Activated naive CD8-positive, alpha-beta T cell treated with anti-CD3 and anti-CD28 coated beads, Interleukin-2, amount 10 ng/mL, durations not matched to agents 7 days and 5 days (primary cell): ENCODE measurements around the gene FCGR3B. TPM values are rescaled to one million over a fixed set of nuclear protein-coding genes. Genes with fewer than 3 reads are reported as not detected.
"Not testable (repeated sequence)": the region's sequence is repeated elsewhere in the genome, so short reads cannot be mapped to it uniquely, and the experiment has no call there.

Experiments
- ATAC-seq: fragments of 150-1000 bp; cut with Tn5 transposase; one replicate; pipeline ENCODE4 v1.10.0; 2021; ENCODE audit warnings: low read depth, moderate library complexity
- POLR2A ChIA-PET: fragments of 350-600 bp; sonication (Branson Sonifier 250); formaldehyde crosslinking; loops from one replicate; lab custom pipeline; 2021; ENCODE audit warnings: antibody characterized with exemption; lab: Charles Lee
- DNase-seq: peaks from one replicate; pipeline ENCODE4 v3.0.0; 2021
- H3K27ac Mint-ChIP-seq: one replicate; pipeline ENCODE4 v1.8.0; 2022; ENCODE audit warnings: mild to moderate bottlenecking, mixed read lengths
- H3K27me3 Mint-ChIP-seq: one replicate; pipeline ENCODE4 v1.8.0; 2022; ENCODE audit warnings: mild to moderate bottlenecking, moderate library complexity, mixed read lengths
- H3K36me3 Mint-ChIP-seq: one replicate; pipeline ENCODE4 v1.8.0; 2021; ENCODE audit warnings: mild to moderate bottlenecking, mixed read lengths
- H3K4me1 Mint-ChIP-seq: one replicate; pipeline ENCODE4 v1.8.0; 2021; ENCODE audit warnings: mixed read lengths
- H3K4me3 Mint-ChIP-seq: one replicate; pipeline ENCODE4 v1.8.0; 2022; ENCODE audit warnings: mild to moderate bottlenecking, moderate library complexity, mixed read lengths
- H3K9me3 Mint-ChIP-seq: one replicate; pipeline ENCODE4 v1.8.0; 2021; ENCODE audit warnings: mixed read lengths
- total RNA-seq, 2 experiments: library from RNA; stranded (reverse); gene quantifications; one replicate each; pipeline ENCODE4 v1.2.3, GENCODE V29; 2021

FCGR3B gene
- total RNA-seq, 2 experiments from 2014 or later = not detected

DNA sequence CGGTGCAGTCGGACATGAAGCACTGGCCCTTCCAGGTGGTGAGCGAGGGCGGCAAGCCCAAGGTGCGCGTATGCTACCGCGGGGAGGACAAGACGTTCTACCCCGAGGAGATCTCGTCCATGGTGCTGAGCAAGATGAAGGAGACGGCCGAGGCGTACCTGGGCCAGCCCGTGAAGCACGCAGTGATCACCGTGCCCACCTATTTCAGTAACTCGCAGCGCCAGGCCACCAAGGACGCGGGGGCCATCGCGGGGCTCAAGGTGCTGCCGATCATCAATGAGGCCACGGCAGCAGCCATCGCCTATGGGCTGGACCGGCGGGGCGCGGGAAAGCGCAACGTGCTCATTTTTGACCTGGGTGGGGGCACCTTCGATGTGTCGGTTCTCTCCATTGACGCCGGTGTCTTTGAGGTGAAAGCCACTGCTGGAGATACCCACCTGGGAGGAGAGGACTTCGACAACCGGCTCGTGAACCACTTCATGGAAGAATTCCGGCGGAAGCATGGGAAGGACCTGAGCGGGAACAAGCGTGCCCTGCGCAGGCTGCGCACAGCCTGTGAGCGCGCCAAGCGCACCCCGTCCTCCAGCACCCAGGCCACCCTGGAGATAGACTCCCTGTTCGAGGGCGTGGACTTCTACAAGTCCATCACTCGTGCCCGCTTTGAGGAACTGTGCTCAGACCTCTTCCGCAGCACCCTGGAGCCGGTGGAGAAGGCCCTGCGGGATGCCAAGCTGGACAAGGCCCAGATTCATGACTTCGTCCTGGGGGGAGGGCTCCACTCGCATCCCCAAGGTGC lies 24.2 kb downstream of the FCGR3B start:
- H3K4me1 Mint-ChIP-seq, H3K27ac Mint-ChIP-seq, POLR2A ChIA-PET, H3K36me3 Mint-ChIP-seq, H3K9me3 Mint-ChIP-seq, DNase-seq, H3K4me3 Mint-ChIP-seq: not testable (repeated sequence)
- peaks cover 29% of the 10 kb centered on the region for H3K27me3 Mint-ChIP-seq
- peak; percentile 13 for ATAC-seq

- POLR2A ChIA-PET, H3K4me1 Mint-ChIP-seq, H3K4me3 Mint-ChIP-seq, H3K9me3 Mint-ChIP-seq, H3K36me3 Mint-ChIP-seq, H3K27ac Mint-ChIP-seq, DNase-seq: not testable (repeated sequence)
- peak; percentile 49 for ATAC-seq
- H3K27me3 Mint-ChIP-seq = peaks cover 32% of the 10 kb centered on the region
Measured at GRCh38 chr1:161605762-161606540, 25.0 kb downstream of the FCGR3B start.

DNA sequence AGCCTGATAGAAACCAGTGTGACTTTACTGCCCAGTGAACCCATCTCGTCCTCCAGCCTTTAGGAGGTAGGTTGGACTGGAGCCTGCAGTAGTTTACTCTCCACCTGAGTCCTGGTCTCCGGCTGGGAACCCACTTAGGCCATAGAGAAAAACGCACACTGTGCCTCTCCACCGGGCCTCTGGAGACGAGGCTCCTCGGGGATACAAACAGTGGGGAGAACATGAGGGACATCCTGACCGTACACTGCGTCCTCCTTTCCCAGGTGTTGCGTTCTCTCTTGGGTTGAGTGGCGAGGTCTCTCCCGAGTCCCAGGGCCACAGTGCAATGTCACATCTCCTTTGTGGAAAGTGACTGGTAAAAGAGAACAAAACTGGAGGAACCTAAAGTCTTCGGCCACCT lies 26.0 kb downstream of the FCGR3B start:
- H3K36me3 Mint-ChIP-seq, H3K27ac Mint-ChIP-seq, ATAC-seq: not testable (repeated sequence)

DNA sequence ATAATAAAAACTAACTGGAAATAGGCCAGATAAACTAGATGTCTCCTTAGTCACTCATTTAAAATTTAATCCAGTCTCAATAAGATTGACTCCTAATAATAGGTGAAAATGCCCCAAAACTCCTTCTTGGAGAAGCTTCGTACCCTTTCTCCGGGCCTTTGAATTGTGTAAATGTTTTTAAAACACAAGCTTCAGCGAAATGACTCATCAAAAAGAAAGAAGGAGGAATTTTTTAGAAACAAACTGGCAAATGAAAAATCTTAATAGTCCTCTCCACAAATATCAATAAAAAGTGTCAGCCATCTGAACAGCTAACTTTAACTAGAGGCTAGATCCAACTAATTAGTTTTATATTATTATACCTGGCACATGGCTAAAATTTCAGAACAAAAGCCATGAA lies 33.9 kb downstream of the FCGR3B start:
- H3K9me3 Mint-ChIP-seq, H3K27me3 Mint-ChIP-seq, H3K27ac Mint-ChIP-seq, DNase-seq, H3K36me3 Mint-ChIP-seq, H3K4me3 Mint-ChIP-seq, POLR2A ChIA-PET, H3K4me1 Mint-ChIP-seq, ATAC-seq: not testable (repeated sequence)

More for the DNA sequence above, 26.0 kb downstream of the FCGR3B start:
- H3K4me3 Mint-ChIP-seq, H3K9me3 Mint-ChIP-seq, POLR2A ChIA-PET, DNase-seq, H3K4me1 Mint-ChIP-seq: not testable (repeated sequence)
- H3K27me3 Mint-ChIP-seq = peaks cover 28% of the 10 kb centered on the region

DNA sequence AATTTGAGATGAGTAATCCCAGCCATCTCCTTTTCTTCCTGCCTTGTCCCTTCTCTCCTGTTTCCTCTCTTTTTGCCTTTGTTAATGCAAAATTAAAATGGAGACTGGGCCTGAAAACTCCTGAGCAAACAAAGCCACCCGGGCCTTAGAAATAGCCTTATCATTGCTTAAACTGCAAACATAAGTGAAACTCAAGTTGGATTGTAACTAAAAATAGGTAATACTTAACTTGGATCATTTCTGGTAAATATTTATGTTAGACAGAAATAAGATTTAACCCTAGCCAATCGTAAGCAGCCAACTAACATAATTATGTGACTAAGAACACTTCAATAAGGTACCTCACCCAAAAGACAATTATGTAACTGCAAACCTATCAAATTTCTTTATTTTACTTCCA lies 35.4 kb downstream of the FCGR3B start:
- H3K36me3 Mint-ChIP-seq, H3K27ac Mint-ChIP-seq, POLR2A ChIA-PET, H3K27me3 Mint-ChIP-seq, H3K4me3 Mint-ChIP-seq, ATAC-seq, DNase-seq, H3K9me3 Mint-ChIP-seq, H3K4me1 Mint-ChIP-seq: not testable (repeated sequence)

DNA sequence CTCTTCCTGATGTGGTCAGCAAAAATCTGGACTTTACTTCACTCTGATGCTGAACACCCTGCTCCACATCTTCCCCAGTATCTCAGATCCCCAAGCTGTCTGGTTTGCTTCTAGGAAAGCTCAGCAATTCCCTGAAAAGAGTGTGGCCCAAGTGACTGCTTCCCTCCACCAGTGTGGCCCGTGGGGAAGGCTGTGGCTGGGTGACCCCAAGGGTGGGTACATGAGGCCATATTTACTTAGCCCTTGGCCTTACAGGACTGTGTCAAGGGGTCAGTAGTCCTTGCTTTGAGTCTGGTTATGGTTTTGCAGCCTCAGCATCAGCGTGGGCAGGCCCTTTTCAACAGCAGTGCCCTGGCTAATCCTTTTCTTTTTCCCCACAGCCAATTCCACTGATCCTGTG lies 35.8 kb downstream of the FCGR3B start:
- H3K36me3 Mint-ChIP-seq, H3K9me3 Mint-ChIP-seq, POLR2A ChIA-PET, H3K27ac Mint-ChIP-seq, H3K4me1 Mint-ChIP-seq, H3K4me3 Mint-ChIP-seq, ATAC-seq, DNase-seq, H3K27me3 Mint-ChIP-seq: not testable (repeated sequence)

DNA sequence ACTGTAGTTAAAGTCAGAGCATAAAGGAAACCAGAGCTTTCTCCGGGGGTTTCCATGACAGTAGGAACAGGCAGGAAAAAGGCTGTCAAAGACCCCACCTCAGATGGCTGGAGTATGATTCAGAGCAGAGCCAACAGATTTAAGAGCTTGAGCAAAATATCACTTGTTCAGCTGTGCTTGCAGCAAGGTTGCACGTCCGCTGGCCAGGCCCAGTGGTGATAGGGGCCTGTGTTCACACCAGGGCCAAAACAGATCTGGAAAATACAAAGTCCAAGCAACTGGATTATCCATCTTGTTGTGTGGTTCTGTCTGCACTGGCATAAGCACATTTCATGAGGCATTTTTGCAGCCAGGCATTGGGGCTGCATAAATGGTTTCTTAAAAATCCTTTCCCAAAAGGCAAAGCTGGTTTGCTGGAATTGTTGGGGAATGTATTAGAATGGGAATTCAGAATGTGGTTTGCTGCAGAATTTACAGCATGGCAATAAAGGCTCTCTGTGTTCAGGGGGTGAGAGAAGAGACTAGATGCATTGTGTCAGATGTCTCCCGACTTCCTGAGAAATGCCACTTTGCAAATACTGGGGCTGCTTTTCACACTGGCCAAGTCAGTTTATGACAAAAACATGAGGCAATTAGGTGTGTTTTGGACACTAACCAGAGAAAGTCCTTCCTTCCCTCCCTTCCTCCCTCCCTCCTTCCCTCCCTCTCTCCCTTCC lies 36.5 kb downstream of the FCGR3B start:
- ATAC-seq, H3K9me3 Mint-ChIP-seq, H3K4me3 Mint-ChIP-seq, DNase-seq, H3K27ac Mint-ChIP-seq, H3K27me3 Mint-ChIP-seq, POLR2A ChIA-PET, H3K36me3 Mint-ChIP-seq, H3K4me1 Mint-ChIP-seq: not testable (repeated sequence)

DNA sequence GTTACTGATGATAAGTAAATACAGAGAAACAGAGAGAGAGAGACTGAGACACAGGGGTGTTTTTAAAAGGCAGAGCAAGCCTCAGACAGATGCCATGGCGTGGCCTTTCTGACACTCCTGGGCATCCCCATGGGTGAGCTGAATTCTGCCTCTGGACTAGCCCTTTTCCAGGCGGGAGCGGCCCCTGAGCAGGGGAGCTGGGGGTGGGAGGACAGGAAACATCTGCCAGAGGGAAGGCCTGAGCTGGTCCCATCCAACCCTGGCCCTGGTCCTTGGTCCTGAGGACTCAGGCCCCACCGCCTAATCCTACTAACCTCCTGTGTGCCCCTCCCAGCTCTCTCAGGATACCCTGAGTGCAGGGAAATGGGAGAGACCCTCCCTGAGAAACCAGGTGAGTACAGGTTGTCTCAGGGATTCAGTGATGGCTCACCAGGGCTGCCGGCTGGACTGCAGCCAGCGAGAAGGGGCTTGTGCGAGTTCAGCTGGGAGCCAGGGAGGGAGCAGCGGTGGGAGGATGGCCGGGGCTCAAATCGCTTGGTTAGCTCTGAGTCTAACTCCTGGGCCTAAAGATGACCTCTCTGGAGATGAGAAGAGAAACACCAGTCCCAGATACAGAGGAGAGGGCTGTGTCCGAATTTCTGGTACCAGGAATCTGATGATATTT lies 37.8 kb downstream of the FCGR3B start:
- H3K4me1 Mint-ChIP-seq, POLR2A ChIA-PET, H3K4me3 Mint-ChIP-seq, DNase-seq, ATAC-seq, H3K36me3 Mint-ChIP-seq, H3K27me3 Mint-ChIP-seq, H3K9me3 Mint-ChIP-seq: not testable (repeated sequence)
- peak overlapping the region; percentile 42 for H3K27ac Mint-ChIP-seq

DNA sequence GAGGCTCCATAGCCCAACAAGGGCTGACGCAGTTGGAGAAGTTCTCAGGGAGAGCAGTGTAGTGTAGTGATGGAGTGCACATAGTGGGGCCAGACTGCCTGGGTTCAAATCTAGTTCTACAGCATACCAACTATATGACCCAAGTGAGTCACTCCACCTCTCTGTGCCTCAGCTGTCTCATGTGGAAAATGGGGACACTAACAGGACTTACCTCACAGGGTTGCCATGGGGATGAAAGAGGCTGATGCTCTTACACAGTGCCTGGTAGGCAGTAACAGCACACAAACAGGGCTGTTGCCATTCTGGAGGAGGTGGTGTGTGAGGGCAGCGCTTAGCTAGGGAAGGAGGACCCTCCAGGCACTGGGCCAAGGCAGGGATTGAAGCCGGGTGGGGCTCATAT lies 38.4 kb downstream of the FCGR3B start:
- ATAC-seq, POLR2A ChIA-PET, H3K27ac Mint-ChIP-seq, DNase-seq, H3K36me3 Mint-ChIP-seq, H3K9me3 Mint-ChIP-seq, H3K4me1 Mint-ChIP-seq, H3K27me3 Mint-ChIP-seq, H3K4me3 Mint-ChIP-seq: not testable (repeated sequence)

GRCh38 chr1:161589920-161590319 lies 41.1 kb downstream of the FCGR3B start:
- H3K27me3 Mint-ChIP-seq, DNase-seq, ATAC-seq, H3K27ac Mint-ChIP-seq, H3K36me3 Mint-ChIP-seq, POLR2A ChIA-PET, H3K9me3 Mint-ChIP-seq, H3K4me1 Mint-ChIP-seq, H3K4me3 Mint-ChIP-seq: not testable (repeated sequence)

DNA sequence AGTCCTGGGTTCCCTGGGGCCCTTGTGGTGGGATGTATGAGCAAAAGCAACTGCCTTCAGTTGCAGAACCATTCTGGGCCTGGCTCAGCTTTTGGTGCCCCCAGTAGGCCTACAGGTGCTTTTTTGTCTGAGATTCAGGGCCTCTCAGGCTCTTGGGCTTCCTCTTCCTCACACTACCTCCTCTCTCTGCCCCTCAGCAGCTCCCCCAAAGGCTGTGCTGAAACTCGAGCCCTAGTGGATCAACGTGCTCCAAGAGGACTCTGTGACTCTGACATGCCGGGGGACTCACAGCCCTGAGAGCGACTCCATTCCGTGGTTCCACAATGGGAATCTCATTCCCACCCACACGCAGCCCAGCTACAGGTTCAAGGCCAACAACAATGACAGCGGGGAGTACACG lies 41.6 kb downstream of the FCGR3B start:
- H3K4me1 Mint-ChIP-seq, H3K27me3 Mint-ChIP-seq, ATAC-seq, H3K9me3 Mint-ChIP-seq, H3K4me3 Mint-ChIP-seq, H3K36me3 Mint-ChIP-seq, H3K27ac Mint-ChIP-seq, DNase-seq, POLR2A ChIA-PET: not testable (repeated sequence)

GRCh38 chr1:161588596-161588995 lies 42.4 kb downstream of the FCGR3B start:
- H3K36me3 Mint-ChIP-seq, POLR2A ChIA-PET, H3K27ac Mint-ChIP-seq, H3K4me3 Mint-ChIP-seq, ATAC-seq, H3K27me3 Mint-ChIP-seq, H3K4me1 Mint-ChIP-seq, DNase-seq, H3K9me3 Mint-ChIP-seq: not testable (repeated sequence)

GRCh38 chr1:161582882-161583281 lies 48.1 kb downstream of the FCGR3B start:
- H3K27me3 Mint-ChIP-seq, H3K4me1 Mint-ChIP-seq, ATAC-seq, DNase-seq, H3K9me3 Mint-ChIP-seq, POLR2A ChIA-PET, H3K36me3 Mint-ChIP-seq, H3K27ac Mint-ChIP-seq, H3K4me3 Mint-ChIP-seq: not testable (repeated sequence)
